Activated CD8-positive, alpha-beta T cell treated with anti-CD3 and anti-CD28 coated beads for 36 hours (primary cell): ENCODE measurements around the gene LCOR. TPM values are rescaled to one million over a fixed set of nuclear protein-coding genes. Genes with fewer than 3 reads are reported as not detected.

ENCODE experiments used
- ATAC-seq: fragments of 200-7000 bp; cut with Tn5 transposase; one replicate; pipeline ENCODE4 v1.10.0; 2021; ENCODE audit warnings: mild to moderate bottlenecking, moderate library complexity
- CTCF ChIA-PET: fragments of 350-600 bp; sonication (Branson Sonifier 250); formaldehyde crosslinking; loops from one replicate; lab custom pipeline; 2021; ENCODE audit warnings: antibody characterized with exemption; lab: Charles Lee
- POLR2A ChIA-PET: fragments of 350-600 bp; sonication (Branson Sonifier 250); formaldehyde crosslinking; loops from one replicate; lab custom pipeline; 2021; ENCODE audit warnings: antibody characterized with exemption; lab: Charles Lee
- DNase-seq: peaks from one replicate; pipeline ENCODE4 v3.0.0-alpha.2; 2020
- H3K27ac Mint-ChIP-seq: one replicate; pipeline ENCODE4 v1.8.0; 2021; ENCODE audit warnings: mild to moderate bottlenecking, mixed read lengths
- H3K27me3 Mint-ChIP-seq: one replicate; pipeline ENCODE4 v1.8.0; 2021; ENCODE audit warnings: mixed read lengths
- H3K36me3 Mint-ChIP-seq: one replicate; pipeline ENCODE4 v1.8.0; 2021; ENCODE audit warnings: low read depth, mixed read lengths
- H3K4me1 Mint-ChIP-seq: one replicate; pipeline ENCODE4 v1.8.0; 2021; ENCODE audit warnings: low read depth, mixed read lengths
- H3K4me3 Mint-ChIP-seq: one replicate; pipeline ENCODE4 v1.8.0; 2021; ENCODE audit warnings: mild to moderate bottlenecking, moderate library complexity, mixed read lengths
- H3K9me3 Mint-ChIP-seq: one replicate; pipeline ENCODE4 v1.8.0; 2021; ENCODE audit warnings: mixed read lengths
- CTCF ChIP-seq: fragments of 200-600 bp; IDR thresholded peaks from one replicate; pipeline ENCODE4 v1.8.0; 2022; ENCODE audit warnings: antibody characterized with exemption, mild to moderate bottlenecking
- intact Hi-C: fragments of 100-400 bp; cut with micrococcal nuclease; formaldehyde crosslinking; loops from one replicate; pipeline ENCODE4 v1.10.0; 2022
- total RNA-seq, 2 experiments: library from RNA; stranded (reverse); gene quantifications; one replicate each; pipeline ENCODE4 v1.2.3, GENCODE V29; 2021

LCOR gene
- total RNA-seq, 2 experiments from 2014 or later = 20.6 to 24.3 TPM

- peaks cover 26% of the 10 kb centered on the region for H3K4me1 Mint-ChIP-seq
- ATAC-seq = no peak
- no peak for DNase-seq
- H3K4me3 Mint-ChIP-seq = no peak overlapping the region
- intact Hi-C loops = no loop called here
- ChIA-PET CTCF (interaction anchor here (1.2 kb wide), 2 partner anchors 16 to 36 kb away, joined by 3 to 4 read pairs; no protein-coding TSS in a partner anchor), POLR2A (no interaction called here)
- no peaks in the 10 kb centered on the region for H3K27me3 Mint-ChIP-seq
- H3K36me3 Mint-ChIP-seq = peaks cover 23% of the 10 kb centered on the region
- no peaks in the 10 kb centered on the region for H3K9me3 Mint-ChIP-seq
- no peak overlapping the region for H3K27ac Mint-ChIP-seq
- TF ChIP-seq CTCF = no peak
These were observed 114.9 kb downstream of the LCOR start for GRCh38 chr10:96947036-96947435.

GRCh38 chr10:96949039-96949683 is 117.1 kb downstream of the LCOR start:
- intact Hi-C loops = no loop called here
- Mint-ChIP-seq H3K27me3 (no peaks in the 10 kb centered on the region), H3K4me1 (peaks cover 26% of the 10 kb centered on the region), H3K9me3 (no peaks in the 10 kb centered on the region), H3K4me3 (no peak overlapping the region), H3K36me3 (peaks cover 28% of the 10 kb centered on the region), H3K27ac (no peak overlapping the region)
- POLR2A ChIA-PET = interaction anchor here (0.6 kb wide), 1 partner anchor 26 kb away, joined by 4 read pairs; no protein-coding TSS in a partner anchor
- DNase-seq (no peak), ATAC-seq (no peak)
- CTCF ChIA-PET = interaction anchor here (1.2 to 1.7 kb wide), 2 partner anchors 37 to 76 kb away, joined by 3 to 9 read pairs; no protein-coding TSS in a partner anchor
- TF ChIP-seq CTCF = no peak

- no peak overlapping the region for H3K27ac Mint-ChIP-seq
These were observed 119.9 kb downstream of the LCOR start for GRCh38 chr10:96951954-96952353.

GRCh38 chr10:96955794-96956193 is 123.7 kb downstream of the LCOR start:
- Mint-ChIP-seq H3K4me1 (peaks cover 9% of the 10 kb centered on the region), H3K9me3 (no peaks in the 10 kb centered on the region), H3K27me3 (no peaks in the 10 kb centered on the region), H3K36me3 (peaks cover 33% of the 10 kb centered on the region), H3K4me3 (no peak overlapping the region), H3K27ac (no peak overlapping the region)
- POLR2A ChIA-PET = no interaction called here
- ATAC-seq (no peak), DNase-seq (no peak)
- no peak for TF ChIP-seq CTCF
- intact Hi-C loops = no loop called here
- CTCF ChIA-PET = no interaction called here

More at GRCh38 chr10:96951954-96952353, 119.9 kb downstream of the LCOR start:
- Mint-ChIP-seq H3K4me3 (no peak overlapping the region), H3K36me3 (peaks cover 36% of the 10 kb centered on the region), H3K9me3 (no peaks in the 10 kb centered on the region), H3K27me3 (no peaks in the 10 kb centered on the region), H3K4me1 (peaks cover 18% of the 10 kb centered on the region)
- TF ChIP-seq CTCF = no peak
- ATAC-seq (no peak), DNase-seq (no peak)
- CTCF ChIA-PET = interaction anchor here (0.6 to 1.2 kb wide), 2 partner anchors 50 to 73 kb away, joined by 3 read pairs; no protein-coding TSS in a partner anchor
- intact Hi-C loops = no loop called here
- POLR2A ChIA-PET = no interaction called here

- peaks cover 18% of the 10 kb centered on the region for H3K4me1 Mint-ChIP-seq
- ATAC-seq = no peak
- H3K9me3 Mint-ChIP-seq = no peaks in the 10 kb centered on the region
- no peak overlapping the region for H3K4me3 Mint-ChIP-seq
- DNase-seq = no peak
- H3K27me3 Mint-ChIP-seq = no peaks in the 10 kb centered on the region
- POLR2A ChIA-PET = no interaction called here
- TF ChIP-seq CTCF = no peak
- no peak overlapping the region for H3K27ac Mint-ChIP-seq
- H3K36me3 Mint-ChIP-seq = peaks cover 23% of the 10 kb centered on the region
- intact Hi-C loops = no loop called here
- CTCF ChIA-PET = interaction anchor here (1.3 to 1.5 kb wide), 2 partner anchors 67 to 252 kb away, joined by 5 read pairs; no protein-coding TSS in a partner anchor
These were observed 126.0 kb downstream of the LCOR start for GRCh38 chr10:96958071-96958470.
